GM12878 (cell line): ENCODE data around the gene LRRC3B. TPM values are rescaled to one million over a fixed set of nuclear protein-coding genes. Genes with fewer than 3 reads are reported as not detected.

Experiments used
- ATAC-seq: fragments of 200-7000 bp; cut with Tn5 transposase; 3 replicates; pipeline ENCODE4 v1.9.1; 2020; ENCODE audit warnings: mild to moderate bottlenecking, moderate library complexity
- BruUV-seq: library from RNA; stranded (reverse); fragments of 400-500 nt; replicated peaks from 2 replicates; lab custom pipeline; 2021; lab: Mats Ljungman, UMichigan
- CTCF ChIA-PET: fragments of 300-600 bp; sonication (Branson Sonifier 250); formaldehyde crosslinking; extraction: SDS; loops from one replicate; lab custom pipeline; 2021; ENCODE audit warnings: inconsistent platforms; lab: Yijun Ruan, JAX
- POLR2A ChIA-PET: fragments of 350-600 bp; formaldehyde crosslinking; extraction: SDS; loops from one replicate; lab custom pipeline; 2021; ENCODE audit warnings: inconsistent platforms; lab: Charles Lee
- RAD21 ChIA-PET: fragments of 300-600 bp; sonication (Branson Sonifier 250); formaldehyde crosslinking; loops from one replicate; lab custom pipeline; 2023; ENCODE audit warnings: antibody characterized with exemption; ENCODE audit not compliant: unreplicated experiment; lab: Charles Lee
- SMC1A ChIA-PET: fragments of 300-600 bp; sonication (Branson Sonifier 250); formaldehyde crosslinking; loops from one replicate; lab custom pipeline; 2023; ENCODE audit not compliant: unreplicated experiment, uncharacterized antibody; lab: Charles Lee
- DNase-seq: peaks from one replicate; pipeline ENCODE4 v3.0.0-alpha.2; 2011; ENCODE audit warnings: low read depth, low spot score
- FAIRE-seq: peaks from 3 replicates; lab custom pipeline; 2011; peaks lifted over from hg19 to GRCh38; lab: Jason Lieb, UNC
- H2AFZ ChIP-seq: 2 replicates; pipeline ENCODE4 v1.6.0; 2011; ENCODE audit warnings: low read depth, low read length, control low read depth; ENCODE audit not compliant: control insufficient read depth
- H3K27ac ChIP-seq: 2 replicates; pipeline ENCODE4 v1.5.1; 2011; ENCODE audit warnings: control low read depth; ENCODE audit not compliant: control insufficient read depth, insufficient read depth
- H3K27me3 ChIP-seq, 2 experiments: replicated peaks in 1 of 2; 2 replicates each; pipeline versions ENCODE4 v1.6.0 to v1.6.1; 2011; ENCODE audit warnings: low read length in 1 of 2; ENCODE audit not compliant: control insufficient read depth in 2 of 2, insufficient read depth in 2 of 2
- H3K36me3 ChIP-seq, 2 experiments: 2 replicates each; pipeline ENCODE4 v1.5.1; 2011; ENCODE audit warnings: low read length in 1 of 2; ENCODE audit not compliant: control insufficient read depth in 2 of 2, insufficient read depth in 2 of 2
- H3K4me1 ChIP-seq: 2 replicates; pipeline ENCODE4 v1.6.1; 2011; ENCODE audit warnings: mild to moderate bottlenecking, low read length, moderate library complexity, mixed read lengths; ENCODE audit not compliant: control insufficient read depth, insufficient read depth
- H3K4me2 ChIP-seq: 2 replicates; pipeline ENCODE4 v1.6.0; 2011; ENCODE audit warnings: control low read depth; ENCODE audit not compliant: control insufficient read depth, insufficient read depth
- H3K4me3 ChIP-seq: fragments of 200-600 bp; sonication (generic); 2 replicates; pipeline ENCODE4 v1.5.1; 2016
- H3K79me2 ChIP-seq: 2 replicates; pipeline ENCODE4 v1.6.0; 2011; ENCODE audit warnings: low read length; ENCODE audit not compliant: control insufficient read depth, insufficient read depth
- H3K9ac ChIP-seq: 2 replicates; pipeline ENCODE4 v1.8.0; 2011; ENCODE audit warnings: low read length, control low read depth, mixed read lengths; ENCODE audit not compliant: control insufficient read depth, insufficient read depth
- H3K9me3 ChIP-seq: replicated peaks from 3 replicates; pipeline ENCODE4 v1.5.1; 2011; ENCODE audit warnings: mild to moderate bottlenecking, low read length; ENCODE audit not compliant: control insufficient read depth, insufficient read depth
- H4K20me1 ChIP-seq: 2 replicates; pipeline ENCODE4 v1.6.0; 2011; ENCODE audit not compliant: control insufficient read depth, insufficient read depth
- ATF7 ChIP-seq: fragments of 450-650 bp; IDR thresholded peaks from 2 replicates; pipeline ENCODE4 v1.6.1; 2016; ENCODE audit warnings: low read depth, mild to moderate bottlenecking
- CHD2 ChIP-seq: IDR thresholded peaks from 2 replicates; pipeline ENCODE4 v1.6.1; 2011; ENCODE audit warnings: low read depth, low read length, improper control_type of control experiment, borderline replicate concordance
- CHD4 ChIP-seq: fragments of 200-600 bp; sonication (generic); IDR thresholded peaks from 2 replicates; pipeline ENCODE4 v1.6.1; 2016; ENCODE audit warnings: mild to moderate bottlenecking
- CREB1 ChIP-seq: IDR thresholded peaks from 2 replicates; pipeline ENCODE4 v1.6.1; 2012; ENCODE audit warnings: low read depth, mild to moderate bottlenecking, inconsistent platforms
- EED ChIP-seq: sonication (generic); IDR thresholded peaks from 2 replicates; pipeline ENCODE4 v1.6.1; 2016; ENCODE audit warnings: antibody characterized with exemption, low read depth
- HCFC1 ChIP-seq: fragments of 150-350 bp; IDR thresholded peaks from 2 replicates; pipeline ENCODE4 v1.6.1; 2014; ENCODE audit warnings: low read length
- JUNB ChIP-seq: IDR thresholded peaks from 2 replicates; pipeline ENCODE4 v1.6.1; 2016; ENCODE audit warnings: antibody characterized with exemption, mild to moderate bottlenecking
- KAT2A ChIP-seq: conservative IDR thresholded peaks from 2 replicates; pipeline ENCODE4 v1.6.1; 2011; ENCODE audit warnings: low read depth, low read length; ENCODE audit not compliant: control insufficient read depth
- NFXL1 ChIP-seq: fragments of 450-650 bp; IDR thresholded peaks from 2 replicates; pipeline ENCODE4 v1.6.1; 2017; ENCODE audit warnings: antibody characterized with exemption, mild to moderate bottlenecking, borderline replicate concordance
- PML ChIP-seq: IDR thresholded peaks from 2 replicates; pipeline ENCODE4 v1.6.1; 2012; ENCODE audit warnings: low read length, inconsistent platforms
- POLR2AphosphoS5 ChIP-seq: IDR thresholded peaks from 2 replicates; pipeline ENCODE4 v1.6.1; 2011; ENCODE audit warnings: mild to moderate bottlenecking, low read length, inconsistent platforms
- POU2F2 ChIP-seq: IDR thresholded peaks from 3 replicates; pipeline ENCODE4 v1.6.1; 2011; ENCODE audit warnings: low read depth, mild to moderate bottlenecking, low read length, borderline replicate concordance
- RCOR1 ChIP-seq: conservative IDR thresholded peaks from 2 replicates; pipeline ENCODE4 v1.6.1; 2012; ENCODE audit warnings: low read depth, low read length, improper control_type of control experiment
- RFX5 ChIP-seq: IDR thresholded peaks from 2 replicates; pipeline ENCODE4 v1.6.1; 2011; ENCODE audit warnings: low read depth, low read length, improper control_type of control experiment
- SMAD1 ChIP-seq: fragments of 450-650 bp; IDR thresholded peaks from 2 replicates; pipeline ENCODE4 v1.6.1; 2018; ENCODE audit warnings: mild to moderate bottlenecking, low read depth; ENCODE audit not compliant: partially characterized antibody
- SMARCA5 ChIP-seq: fragments of 450-650 bp; IDR thresholded peaks from 2 replicates; pipeline ENCODE4 v1.6.1; 2017; ENCODE audit warnings: mild to moderate bottlenecking
- SRF ChIP-seq, 2 experiments: IDR thresholded peaks; 2 replicates each; pipeline ENCODE4 v1.6.1; 2011; ENCODE audit warnings: low read depth in 2 of 2, low read length in 2 of 2, mild to moderate bottlenecking in 1 of 2, moderate library complexity in 1 of 2
- TBL1XR1 ChIP-seq: IDR thresholded peaks from 2 replicates; pipeline ENCODE4 v1.6.1; 2012; ENCODE audit warnings: low read depth, low read length, improper control_type of control experiment
- ZNF207 ChIP-seq: fragments of 450-650 bp; IDR thresholded peaks from 2 replicates; pipeline ENCODE4 v1.6.1; 2014; ENCODE audit warnings: antibody characterized with exemption, mild to moderate bottlenecking, borderline replicate concordance
- WGBS: methylation state at CpG from one replicate; pipeline ENCODE4 v1.1.6; 2016; ENCODE audit warnings: low lambda C conversion rate; ENCODE audit not compliant: insufficient replicate concordance, insufficient coverage; ENCODE audit errors: missing lambda C conversion rate; 5-methylcytosine and 5-hydroxymethylcytosine counted together
- in situ Hi-C: fragments of 300-500 bp; cut with MboI; formaldehyde crosslinking; loops from 9 replicates; pipeline ENCODE4 v1.14.3; 2018; ENCODE audit warnings: mixed read lengths
- intact Hi-C: fragments of 100-400 bp; cut with micrococcal nuclease; formaldehyde crosslinking; loops from one replicate; pipeline ENCODE4 v1.14.2; 2022; ENCODE audit not compliant: unreplicated experiment
- polyA plus RNA-seq, 11 experiments: library from polyadenylated mRNA; depleted of rRNA in 4 of 11; unstranded in 6 of 11; stranded (reverse) in 5 of 11; fragments of >200 nt; fragmentation: Nextera tagmentation in 4 of 11; fragmentation: Illumina TruSeq in 1 of 11; extraction: Ambion mirVana in 4 of 11; extraction: Trizol in 1 of 11; gene quantifications; 1 replicate in 1 of 11; 2 replicates in 10 of 11; pipeline versions ENCODE4 v1.2.1 to v1.2.3, GENCODE V29; 2011 to 2016; ENCODE audit warnings: inconsistent platforms in 2 of 11, missing spikeins in 2 of 11, low read depth in 1 of 11
- total RNA-seq, 4 experiments: library from RNA; depleted of rRNA in 3 of 4; stranded (reverse); fragments of >200 nt in 3 of 4; fragmentation: Illumina TruSeq in 1 of 4; extraction: Trizol in 1 of 4; gene quantifications; 2 replicates each; pipeline versions ENCODE4 v1.2.1 to v1.2.3, GENCODE V29; 2013 to 2021

LRRC3B gene
- total and polyA plus RNA-seq, 10 of the 15 experiments (the other 5 are each of a cell fraction or from before 2014, with no cell fraction given), result not detected

DNA sequence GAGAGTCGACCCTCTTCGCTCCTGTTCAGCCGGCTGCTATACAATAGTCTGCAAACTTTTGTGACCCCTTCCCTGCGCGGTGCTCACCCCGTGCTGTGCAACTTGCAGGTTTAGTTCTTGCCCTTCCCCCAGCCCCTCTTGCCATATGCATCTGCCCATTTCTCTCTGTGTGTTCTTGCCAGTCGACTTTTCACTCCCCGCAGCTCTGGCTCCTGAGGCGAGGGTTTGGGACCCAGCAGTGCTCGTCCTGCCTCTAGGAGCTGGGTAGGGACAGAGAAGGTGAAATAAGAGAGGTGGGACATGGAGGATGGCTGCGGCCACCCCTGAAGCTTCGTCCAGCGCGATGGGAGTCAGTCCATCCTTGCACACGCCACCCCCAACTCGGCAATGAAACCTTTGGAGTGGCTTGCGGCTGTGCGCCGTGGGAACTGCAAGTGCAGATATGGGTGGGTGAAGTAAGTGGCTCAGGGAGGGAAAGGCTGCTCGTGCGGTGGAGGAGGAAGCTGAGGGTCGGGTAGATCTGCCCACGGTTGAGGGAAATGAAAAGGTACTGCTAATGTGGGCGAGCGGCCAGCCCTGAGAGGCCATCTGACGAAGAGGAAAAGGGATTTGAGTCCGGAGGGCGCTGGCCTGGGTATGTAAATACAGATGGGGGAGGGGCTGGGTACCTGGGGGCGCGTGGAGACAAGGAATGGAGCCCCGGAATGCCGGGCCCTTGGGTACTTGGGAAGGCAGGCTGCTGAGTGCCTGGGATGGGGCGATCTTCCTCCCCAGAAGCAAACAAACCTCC, 1.0 kb downstream of the LRRC3B start:
- H3K27me3 ChIP-seq, result peaks cover 0 to 3% of the 10 kb centered on the region in 2 experiments; a peak in 3 of 4 replicates
- no peak for FAIRE-seq
- DNase-seq, result no peak
- SMC1A ChIA-PET, result no interaction called here
- no peaks in the 10 kb centered on the region for H3K4me1 ChIP-seq
- 8% methylated on average over 33 of the region's 33 CpGs for WGBS
- H4K20me1 ChIP-seq, result no peaks in the 10 kb centered on the region
- in situ Hi-C loops, result no loop called here
- POLR2A ChIA-PET, result no interaction called here
- intact Hi-C loops, result no loop called here
- no peaks in the 10 kb centered on the region for H3K9me3 ChIP-seq
- RAD21 ChIA-PET, result no interaction called here
- H3K4me2 ChIP-seq, result no peak overlapping the region
- no peak for TF ChIP-seq NFXL1
- TF ChIP-seq RFX5, result no peak
- TF ChIP-seq TBL1XR1, result no peak
- TF ChIP-seq RCOR1, result no peak
- TF ChIP-seq JUNB, result no peak
- no peak for TF ChIP-seq CHD4
- TF ChIP-seq KAT2A, result no peak
- no peak for TF ChIP-seq CREB1
- no peaks in the 10 kb centered on the region for H3K36me3 ChIP-seq
- CTCF ChIA-PET, result no interaction called here
- no peak overlapping the region for H2AFZ ChIP-seq
- no peaks in the 10 kb centered on the region for H3K79me2 ChIP-seq
- H3K27ac ChIP-seq, result no peak overlapping the region
- no TSS peak for BruUV-seq
- H3K9ac ChIP-seq, result no peak overlapping the region
- ATAC-seq, result no peak
- H3K4me3 ChIP-seq, result no peak overlapping the region

DNA sequence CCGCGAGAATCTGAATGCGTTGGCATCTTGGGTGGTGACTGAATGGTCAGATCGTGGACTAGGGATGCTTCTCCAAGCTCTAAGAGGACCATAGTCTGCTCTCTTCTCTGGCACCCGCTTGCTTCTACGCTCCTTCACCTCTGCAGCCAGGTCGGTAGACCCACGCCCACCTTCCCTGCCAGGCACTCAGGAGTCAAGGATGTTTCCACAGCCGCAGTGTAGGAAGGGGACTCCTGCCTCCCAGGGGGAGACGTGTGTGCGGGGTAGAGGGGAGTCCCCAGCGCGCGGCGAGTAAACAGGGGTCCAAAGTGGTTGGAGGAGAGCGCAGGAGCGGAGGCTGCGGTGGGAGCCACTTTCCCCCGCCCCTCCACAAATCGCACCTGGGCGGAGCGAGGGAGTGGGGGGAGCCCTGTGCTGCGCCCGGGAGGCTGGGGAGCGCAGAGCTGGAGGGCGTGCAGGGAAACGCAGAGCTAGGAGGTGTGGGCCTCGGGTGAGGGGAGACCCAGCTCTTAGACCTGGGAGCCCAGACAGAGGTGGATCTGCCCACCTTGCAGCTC, 1.7 kb downstream of the LRRC3B start:
- no TSS peak for BruUV-seq
- 15% methylated on average over 28 of the region's 28 CpGs for WGBS
- Histone ChIP-seq H4K20me1 (no peaks in the 10 kb centered on the region), H3K9me3 (no peaks in the 10 kb centered on the region), H2AFZ (no peak overlapping the region), H3K9ac (no peak overlapping the region), H3K36me3 (no peaks in the 10 kb centered on the region), H3K79me2 (no peaks in the 10 kb centered on the region), H3K4me1 (no peaks in the 10 kb centered on the region), H3K4me3 (no peak overlapping the region), H3K4me2 (no peak overlapping the region), H3K27me3 (peaks cover 0 to 3% of the 10 kb centered on the region in 2 experiments; a peak in 3 of 4 replicates), H3K27ac (no peak overlapping the region)
- no peak for FAIRE-seq
- ChIA-PET RAD21 (no interaction called here), SMC1A (no interaction called here), CTCF (no interaction called here), POLR2A (no interaction called here)
- no peak for DNase-seq
- intact Hi-C loops (no loop called here), in situ Hi-C loops (no loop called here)
- ATAC-seq, result no peak
- TF ChIP-seq RCOR1 (no peak), SMARCA5 (no peak), SRF (IDR thresholded peaks at IDR 0.05; ENCODE audit: low read depth in 2 of 2, low read length in 2 of 2) (no peak), HCFC1 (no peak), POU2F2 (no peak), SMAD1 (no peak), POLR2AphosphoS5 (no peak), ATF7 (no peak), CHD2 (no peak), ZNF207 (no peak), PML (no peak), EED (no peak)
